ENCODE data around the gene STKLD1. TPM values are rescaled to one million over a fixed set of nuclear protein-coding genes. Genes with fewer than 3 reads are reported as not detected.

Gene STKLD1
- total RNA-seq, 1 donor from 2014 or later, result 1.6 TPM

DNA sequence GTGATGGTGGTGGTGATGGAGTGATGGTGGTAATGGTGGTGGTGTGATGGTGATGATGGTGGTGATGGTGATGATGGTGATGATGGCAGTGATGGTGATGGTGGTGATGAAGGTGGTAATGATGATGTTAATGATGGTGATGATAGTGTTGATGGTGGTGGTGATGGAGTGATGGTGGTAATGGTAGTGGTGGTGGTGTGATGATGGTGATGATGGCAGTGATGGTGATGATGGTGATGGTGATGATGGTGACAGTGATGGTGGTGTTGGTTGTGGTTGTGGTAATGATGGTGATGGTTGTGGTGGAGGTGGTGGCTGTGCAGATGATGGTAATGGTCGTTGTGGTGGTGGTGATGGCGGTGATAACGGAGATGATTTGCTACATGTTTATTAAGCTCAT lies 7.3 kb downstream of the STKLD1 start:
- no peak overlapping the region for H3K27ac ChIP-seq
- no peak for ATAC-seq
- no peaks in the 10 kb centered on the region for H3K4me1 ChIP-seq
- intact Hi-C loops (cut with DNase I), result no loop called here
- H3K9me3 ChIP-seq, result no peaks in the 10 kb centered on the region
- TF ChIP-seq, protein P1, sequence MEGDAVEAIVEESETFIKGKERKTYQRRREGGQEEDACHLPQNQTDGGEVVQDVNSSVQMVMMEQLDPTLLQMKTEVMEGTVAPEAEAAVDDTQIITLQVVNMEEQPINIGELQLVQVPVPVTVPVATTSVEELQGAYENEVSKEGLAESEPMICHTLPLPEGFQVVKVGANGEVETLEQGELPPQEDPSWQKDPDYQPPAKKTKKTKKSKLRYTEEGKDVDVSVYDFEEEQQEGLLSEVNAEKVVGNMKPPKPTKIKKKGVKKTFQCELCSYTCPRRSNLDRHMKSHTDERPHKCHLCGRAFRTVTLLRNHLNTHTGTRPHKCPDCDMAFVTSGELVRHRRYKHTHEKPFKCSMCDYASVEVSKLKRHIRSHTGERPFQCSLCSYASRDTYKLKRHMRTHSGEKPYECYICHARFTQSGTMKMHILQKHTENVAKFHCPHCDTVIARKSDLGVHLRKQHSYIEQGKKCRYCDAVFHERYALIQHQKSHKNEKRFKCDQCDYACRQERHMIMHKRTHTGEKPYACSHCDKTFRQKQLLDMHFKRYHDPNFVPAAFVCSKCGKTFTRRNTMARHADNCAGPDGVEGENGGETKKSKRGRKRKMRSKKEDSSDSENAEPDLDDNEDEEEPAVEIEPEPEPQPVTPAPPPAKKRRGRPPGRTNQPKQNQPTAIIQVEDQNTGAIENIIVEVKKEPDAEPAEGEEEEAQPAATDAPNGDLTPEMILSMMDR (IDR thresholded peaks at IDR 0.05), result no peak
- H3K27me3 ChIP-seq (ENCODE audit: low read depth), result no peaks in the 10 kb centered on the region
- no peak for DNase-seq
- no peaks in the 10 kb centered on the region for H3K36me3 ChIP-seq
- no peak overlapping the region for H3K4me3 ChIP-seq

DNA sequence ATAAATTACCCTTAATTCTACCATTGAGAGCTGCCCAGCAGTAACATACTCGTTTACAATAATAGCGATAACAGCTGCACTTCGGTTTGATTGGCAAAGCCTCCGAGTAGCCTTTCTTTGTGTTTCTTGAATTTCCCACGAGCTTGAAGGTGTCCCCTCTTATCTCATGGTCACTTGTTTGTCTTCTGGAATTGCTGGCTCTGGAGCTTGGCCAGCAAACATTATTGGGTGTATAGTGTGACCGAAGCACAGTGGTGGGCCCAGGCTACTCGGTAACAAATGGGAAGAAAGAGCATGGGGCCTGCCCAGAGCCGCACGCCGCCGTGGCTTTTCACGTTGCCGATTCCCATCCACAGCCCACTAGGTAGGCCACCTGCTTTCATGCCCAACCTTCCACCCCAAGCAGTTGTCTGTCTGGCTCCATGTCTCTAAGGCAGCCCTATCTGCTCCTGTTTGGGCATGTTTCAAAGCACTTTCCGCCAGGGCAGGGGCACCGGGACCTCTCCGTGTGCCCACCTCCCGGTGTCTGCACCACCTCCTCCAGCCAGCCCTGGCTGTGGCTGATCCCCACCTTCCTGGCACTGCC lies 8.7 kb downstream of the STKLD1 start:
- no peak overlapping the region for H3K27ac ChIP-seq
- no peak for DNase-seq
- TF ChIP-seq, protein P1 (IDR thresholded peaks at IDR 0.05), result no peak

DNA sequence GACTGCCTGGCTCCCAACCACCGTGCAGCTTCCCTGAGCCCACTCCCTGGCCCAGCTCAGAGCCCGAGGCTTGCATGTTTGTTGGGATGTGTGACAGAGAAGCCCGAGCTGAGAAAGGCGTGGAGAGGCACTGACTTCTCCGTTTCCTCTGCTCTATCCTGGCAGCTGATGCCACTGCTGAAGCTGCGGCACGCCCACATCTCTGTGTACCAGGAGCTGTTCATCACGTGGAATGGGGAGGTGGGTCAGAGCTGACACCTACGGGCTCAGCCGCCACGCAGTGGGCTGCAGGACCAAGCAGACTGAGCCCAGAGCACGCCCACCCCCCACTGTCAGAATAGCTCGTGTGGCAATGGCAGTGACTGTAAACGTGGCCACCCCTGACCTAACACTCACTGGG lies 9.3 kb downstream of the STKLD1 start:
- Histone ChIP-seq H3K27me3 (ENCODE audit: low read depth) (no peaks in the 10 kb centered on the region), H3K4me3 (no peak overlapping the region), H3K36me3 (no peaks in the 10 kb centered on the region), H3K4me1 (no peaks in the 10 kb centered on the region), H3K9me3 (no peaks in the 10 kb centered on the region), H3K27ac (no peak overlapping the region)
- TF ChIP-seq, protein P1 (IDR thresholded peaks at IDR 0.05), result no peak
- DNase-seq, result no peak
- no peak for ATAC-seq
- intact Hi-C loops (cut with DNase I), result no loop called here

More for the DNA sequence above, 8.7 kb downstream of the STKLD1 start:
- no peaks in the 10 kb centered on the region for H3K36me3 ChIP-seq
- no peak for ATAC-seq
- no peak overlapping the region for H3K4me3 ChIP-seq
- intact Hi-C loops (cut with DNase I), result no loop called here
- H3K27me3 ChIP-seq (ENCODE audit: low read depth), result no peaks in the 10 kb centered on the region
- no peaks in the 10 kb centered on the region for H3K9me3 ChIP-seq
- no peaks in the 10 kb centered on the region for H3K4me1 ChIP-seq

- ATAC-seq, result no peak
- TF ChIP-seq, protein P1 (IDR thresholded peaks at IDR 0.05), result no peak
- Histone ChIP-seq H3K4me1 (no peaks in the 10 kb centered on the region), H3K4me3 (no peak overlapping the region), H3K9me3 (no peaks in the 10 kb centered on the region), H3K36me3 (no peaks in the 10 kb centered on the region), H3K27me3 (ENCODE audit: low read depth) (no peaks in the 10 kb centered on the region), H3K27ac (no peak overlapping the region)
- no peak for DNase-seq
- intact Hi-C loops (cut with DNase I), result no loop called here
These were observed 10.2 kb downstream of the STKLD1 start for GRCh38 chr9:133386338-133386737.

GRCh38 chr9:133387680-133388079 lies 11.5 kb downstream of the STKLD1 start:
- TF ChIP-seq, protein P1 (IDR thresholded peaks at IDR 0.05), result no peak
- intact Hi-C loops (cut with DNase I), result no loop called here
- H3K9me3 ChIP-seq, result no peaks in the 10 kb centered on the region
- H3K4me1 ChIP-seq, result no peaks in the 10 kb centered on the region
- H3K27me3 ChIP-seq (ENCODE audit: low read depth), result no peaks in the 10 kb centered on the region
- H3K27ac ChIP-seq, result no peak overlapping the region
- no peak overlapping the region for H3K4me3 ChIP-seq
- DNase-seq (no peak), ATAC-seq (no peak)
- H3K36me3 ChIP-seq, result no peaks in the 10 kb centered on the region
